ENCODE measurements around the gene CCDC6.
"Not testable (repeated sequence)": the region's sequence is repeated elsewhere in the genome, so short reads cannot be mapped to it uniquely, and the experiment has no call there.

CCDC6 gene

DNA sequence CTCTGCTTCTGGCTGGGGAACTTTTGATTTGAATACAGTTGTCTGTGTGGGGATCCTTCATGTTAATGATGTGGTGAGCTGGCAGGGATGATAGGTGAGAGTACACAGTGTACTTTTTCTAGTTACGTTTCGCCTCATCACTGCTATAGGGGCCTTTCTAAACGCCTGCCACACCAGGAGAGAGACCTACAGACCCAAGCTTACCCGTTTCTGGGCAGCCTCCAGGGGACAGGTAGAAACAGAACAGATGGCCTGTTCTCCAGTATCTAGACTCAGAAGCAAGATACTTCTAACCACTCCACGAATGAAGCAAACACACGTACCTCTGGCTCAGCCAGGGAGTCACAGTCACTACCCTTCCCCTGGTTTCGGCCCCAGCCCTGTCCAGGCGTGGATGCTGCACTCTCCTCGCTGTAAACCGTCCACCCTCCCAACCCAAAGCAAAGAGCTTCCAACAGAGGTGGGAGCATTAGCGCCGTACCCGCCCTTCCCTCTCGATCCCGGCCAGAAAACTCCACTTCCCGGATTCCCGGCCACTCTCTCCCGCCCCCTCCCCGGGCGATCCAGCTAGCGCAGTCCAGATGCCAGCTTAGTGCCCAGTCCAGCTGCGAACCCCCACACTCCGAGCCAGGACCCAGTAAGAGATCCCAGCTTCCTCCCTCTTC lies 1.2 kb downstream of the CCDC6 start:
- DNase-seq = no peak

- no peak for DNase-seq
Observed at GRCh38 chr10:59904426-59905065, 1.8 kb downstream of the CCDC6 start.

- no peak for DNase-seq
Observed at GRCh38 chr10:59903871-59904270, 2.5 kb downstream of the CCDC6 start.

- DNase-seq = no peak
Observed at GRCh38 chr10:59902016-59902415, 4.3 kb downstream of the CCDC6 start.

GRCh38 chr10:59901470-59901869 lies 4.9 kb downstream of the CCDC6 start:
- no peak for DNase-seq

GRCh38 chr10:59900048-59900727 lies 6.2 kb downstream of the CCDC6 start:
- no peak for DNase-seq

DNA sequence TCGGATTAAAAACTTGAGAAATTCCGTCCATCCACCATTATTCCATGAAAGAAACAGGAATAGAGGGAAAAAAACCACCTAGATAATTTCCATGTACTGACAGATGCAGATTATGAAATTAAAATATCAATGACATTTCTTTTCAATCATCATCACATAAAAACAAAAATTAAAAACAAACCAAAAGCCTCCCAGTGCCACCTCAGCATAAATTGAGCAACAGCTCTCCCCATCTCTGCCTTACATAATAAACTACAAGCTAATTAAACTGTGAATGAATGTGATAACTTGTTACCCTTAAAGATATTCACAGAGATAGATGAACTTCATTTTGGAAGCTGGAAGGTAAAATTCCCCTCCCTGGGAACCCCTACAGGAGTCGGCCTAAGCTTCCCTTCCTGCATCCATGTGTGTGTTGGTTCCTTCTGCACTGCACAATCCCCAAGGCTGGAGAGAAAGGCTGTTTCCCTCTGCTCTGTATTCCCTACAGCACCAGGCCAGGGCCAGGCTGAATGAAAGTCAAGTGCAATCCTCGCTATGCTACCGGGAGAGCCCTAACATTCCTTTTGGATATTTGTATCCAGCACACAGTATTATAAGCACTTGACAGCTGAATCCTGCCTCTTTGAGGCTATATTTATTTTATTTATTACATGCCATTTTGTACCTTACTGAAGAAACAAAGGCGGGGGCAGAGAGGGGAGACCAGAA lies 8.1 kb downstream of the CCDC6 start:
- no peak for DNase-seq

DNA sequence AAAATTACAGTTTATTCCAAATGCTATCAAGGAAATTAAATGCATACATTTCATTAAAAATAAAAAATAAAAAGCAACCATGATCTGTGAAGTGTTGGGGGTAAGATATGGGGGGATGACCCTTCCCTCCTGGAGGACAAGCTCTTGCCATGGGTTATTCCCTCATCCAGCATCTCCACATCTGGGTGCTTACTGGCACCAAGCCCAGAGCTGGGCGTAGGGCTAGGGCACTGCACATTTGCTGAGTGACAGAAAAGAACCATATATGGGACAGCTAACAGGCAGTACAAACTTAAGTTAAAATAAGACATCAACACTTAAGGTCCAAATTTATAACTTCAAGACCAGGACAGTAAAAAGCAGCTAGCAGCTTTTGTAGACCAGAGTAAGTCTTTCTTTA lies 10.2 kb downstream of the CCDC6 start:
- no peak for DNase-seq

GRCh38 chr10:59895629-59896116 lies 10.7 kb downstream of the CCDC6 start:
- no peak for DNase-seq

GRCh38 chr10:59894114-59894513 lies 12.2 kb downstream of the CCDC6 start:
- no peak for DNase-seq

GRCh38 chr10:59892697-59893096 lies 13.7 kb downstream of the CCDC6 start:
- DNase-seq = no peak

DNA sequence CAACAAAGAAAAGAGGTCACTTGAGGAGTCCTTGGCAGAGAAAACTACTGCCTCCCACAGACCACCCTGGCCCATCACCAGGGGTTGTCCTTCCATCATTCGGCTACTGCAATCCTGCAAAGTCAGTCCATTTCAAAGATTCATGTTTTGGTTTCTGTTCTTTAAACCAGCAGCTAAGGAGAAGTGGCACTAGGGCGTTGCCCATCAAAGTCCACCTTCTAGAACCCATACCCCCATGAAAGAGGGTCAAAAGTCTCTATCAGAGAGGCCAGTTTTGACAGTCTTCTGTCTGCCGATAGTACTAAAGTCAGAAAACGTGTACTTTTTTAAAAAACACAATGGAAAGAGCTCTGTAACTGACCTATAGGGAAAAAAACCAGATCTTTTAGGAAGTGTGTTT lies 14.4 kb downstream of the CCDC6 start:
- no peak for DNase-seq

- no peak for DNase-seq
Observed at GRCh38 chr10:59891349-59891748, 15.0 kb downstream of the CCDC6 start.

DNA sequence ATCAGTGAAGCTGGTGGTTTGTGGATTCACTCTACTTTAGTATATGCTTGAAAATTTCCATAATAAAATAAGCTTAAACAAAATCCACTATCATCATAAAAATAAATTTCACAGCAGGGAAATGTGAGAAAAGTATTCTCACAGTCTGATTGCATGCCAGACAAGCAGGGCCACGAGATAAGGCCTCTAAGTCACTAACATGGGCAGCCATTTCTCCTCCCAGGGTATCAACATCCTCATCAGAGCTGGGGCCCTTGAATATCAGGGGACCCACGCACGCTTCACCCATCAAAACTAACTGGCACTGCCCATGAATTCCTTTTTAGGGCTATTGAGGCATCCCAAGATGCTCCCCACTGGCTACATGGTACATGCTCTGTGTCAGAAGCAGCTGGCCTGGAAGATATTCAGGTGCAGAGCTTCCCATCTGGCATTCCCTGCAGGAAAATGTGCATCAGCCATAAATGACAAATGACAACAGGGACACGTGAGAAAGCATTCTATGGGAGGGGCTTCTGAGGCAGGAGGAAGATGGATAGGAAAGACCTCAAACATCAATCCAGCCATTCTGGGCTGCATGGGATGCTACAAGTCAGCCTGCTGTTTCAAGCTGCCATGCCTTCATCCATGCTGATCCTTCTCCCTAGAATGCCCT lies 17.4 kb downstream of the CCDC6 start:
- DNase-seq = no peak

DNA sequence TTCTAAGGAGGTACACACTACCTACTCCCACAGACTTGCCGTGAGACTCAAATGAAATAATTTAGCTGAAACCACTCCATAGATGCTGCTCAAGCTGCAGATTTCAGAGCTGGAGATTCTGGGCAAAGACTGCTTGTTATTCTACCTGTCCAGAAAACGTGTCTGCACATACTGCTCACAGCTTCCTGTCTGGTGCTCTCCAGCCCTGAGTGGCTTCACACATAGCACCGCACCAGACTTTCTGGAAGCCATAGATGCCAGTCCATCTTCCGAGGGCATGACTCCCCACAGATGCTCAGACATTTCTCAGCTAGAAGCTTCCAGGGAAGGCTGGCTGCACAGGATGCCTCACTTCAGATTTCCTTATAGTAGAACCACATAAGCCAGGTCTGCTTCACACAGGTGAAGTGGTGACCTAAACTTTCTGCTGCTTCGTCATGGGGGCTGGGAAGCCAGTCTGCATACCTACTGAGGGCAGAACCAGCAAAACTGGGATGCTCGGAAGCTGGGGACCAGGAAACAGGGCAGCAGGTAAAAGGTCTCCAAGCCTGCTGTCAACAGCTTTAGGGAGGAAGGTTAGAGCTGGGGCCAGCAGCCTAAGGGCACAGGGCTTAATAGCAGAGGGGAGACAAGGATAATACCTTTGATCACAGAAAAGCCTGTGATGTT lies 18.2 kb downstream of the CCDC6 start:
- no peak for DNase-seq

GRCh38 chr10:59887006-59887405 lies 19.4 kb downstream of the CCDC6 start:
- DNase-seq = no peak

GRCh38 chr10:59885430-59886134 lies 20.8 kb downstream of the CCDC6 start:
- no peak for DNase-seq

GRCh38 chr10:59884893-59885292 lies 21.5 kb downstream of the CCDC6 start:
- DNase-seq = not testable (repeated sequence)

GRCh38 chr10:59881640-59882039 lies 24.7 kb downstream of the CCDC6 start:
- no peak for DNase-seq

DNA sequence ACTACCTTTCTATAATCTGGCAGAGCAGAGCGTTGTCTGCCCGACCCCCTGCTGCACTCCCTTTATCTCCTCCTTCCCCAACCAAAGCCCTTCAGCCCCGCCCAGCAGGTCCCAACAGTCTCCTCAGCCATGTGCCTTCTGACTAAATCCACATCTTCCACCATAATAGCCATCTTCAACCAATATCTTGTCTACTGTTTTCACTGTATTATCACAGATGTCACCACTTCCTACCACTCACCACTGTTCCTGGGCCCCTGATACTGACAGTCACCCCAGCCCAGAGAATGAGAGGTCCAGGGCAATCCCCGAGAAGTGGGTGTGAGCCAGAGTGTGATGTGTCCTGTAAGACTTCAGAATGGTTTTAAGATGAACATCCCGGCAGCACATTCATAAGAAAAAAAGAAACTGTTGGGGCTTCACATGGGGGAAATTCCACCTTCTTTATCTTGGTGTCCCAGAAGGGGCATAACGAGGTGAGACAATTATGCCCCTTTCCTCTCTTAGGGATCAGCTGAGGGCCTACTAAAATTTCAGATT lies 25.3 kb downstream of the CCDC6 start:
- no peak for DNase-seq

DNA sequence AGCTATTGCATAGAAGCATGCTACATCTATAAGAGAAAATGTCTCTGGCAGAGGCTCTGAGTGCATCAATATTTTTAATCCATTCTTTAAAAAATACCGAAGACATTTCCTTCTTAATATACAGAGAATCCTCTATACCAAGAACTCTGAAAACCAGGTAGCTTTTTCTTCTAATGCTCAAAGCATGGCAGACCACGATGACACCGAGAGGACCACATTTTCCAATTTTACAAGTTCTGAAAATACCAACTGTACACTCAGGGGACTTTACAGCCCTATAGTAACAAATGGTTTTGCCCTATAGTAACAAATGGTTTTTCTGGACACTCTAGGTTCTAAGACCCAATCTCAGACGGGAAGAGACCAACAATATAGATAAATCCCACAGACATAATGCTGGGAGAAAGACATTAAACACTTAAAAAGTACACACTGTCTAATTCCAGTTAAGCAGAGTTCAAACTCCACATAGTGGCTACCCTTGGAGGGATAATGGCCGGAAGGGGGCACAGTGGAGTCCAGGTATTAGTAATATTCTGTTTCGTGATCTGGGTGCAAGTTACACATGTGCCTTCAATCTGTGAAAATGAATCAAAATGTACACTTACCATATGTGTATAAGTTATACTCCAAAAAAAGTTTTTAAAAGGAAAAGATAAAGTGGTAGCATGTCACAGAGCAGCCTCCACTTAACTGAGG lies 26.2 kb downstream of the CCDC6 start:
- DNase-seq = no peak
